HG03159 (cell line): ENCODE data around the gene DKKL1.

ENCODE experiments used
- ATAC-seq: cut with Tn5 transposase; IDR thresholded peaks from one replicate; pipeline ENCODE4 v1.9.1; 2021; ENCODE audit warnings: mild to moderate bottlenecking, moderate library complexity; ENCODE audit not compliant: unreplicated experiment

Gene DKKL1

GRCh38 chr19:49391581-49392399 is 28.1 kb downstream of the DKKL1 start:
- ATAC-seq = no peak

GRCh38 chr19:49393881-49394280 is 30.2 kb downstream of the DKKL1 start:
- ATAC-seq = no peak

GRCh38 chr19:49395581-49396407 is 32.1 kb downstream of the DKKL1 start:
- ATAC-seq = no peak

GRCh38 chr19:49396738-49397505 is 33.2 kb downstream of the DKKL1 start:
- ATAC-seq = no peak

GRCh38 chr19:49398001-49398615 is 34.4 kb downstream of the DKKL1 start:
- no peak for ATAC-seq

- ATAC-seq = no peak
Observed at GRCh38 chr19:49398931-49399330, 35.3 kb downstream of the DKKL1 start.

- ATAC-seq = no peak
Observed at GRCh38 chr19:49400029-49400428, 36.4 kb downstream of the DKKL1 start.

- no peak for ATAC-seq
Observed at GRCh38 chr19:49403404-49404187, 39.9 kb downstream of the DKKL1 start.

- ATAC-seq = no peak
Observed at GRCh38 chr19:49407079-49407478, 43.4 kb downstream of the DKKL1 start.

- no peak for ATAC-seq
Observed at GRCh38 chr19:49407482-49408015, 43.9 kb downstream of the DKKL1 start.

GRCh38 chr19:49408816-49409440 is 45.3 kb downstream of the DKKL1 start:
- ATAC-seq = no peak

GRCh38 chr19:49409441-49410029 is 45.9 kb downstream of the DKKL1 start:
- ATAC-seq = no peak

- ATAC-seq = no peak
Observed at GRCh38 chr19:49411681-49412326, 48.1 kb downstream of the DKKL1 start.

GRCh38 chr19:49413348-49413747 is 49.7 kb downstream of the DKKL1 start:
- no peak for ATAC-seq

GRCh38 chr19:49414256-49414655 is 50.6 kb downstream of the DKKL1 start:
- no peak for ATAC-seq

GRCh38 chr19:49415102-49415809 is 51.6 kb downstream of the DKKL1 start:
- ATAC-seq = no peak

- ATAC-seq = no peak
Observed at GRCh38 chr19:49415810-49416200, 52.1 kb downstream of the DKKL1 start.

GRCh38 chr19:49417088-49417487 is 53.4 kb downstream of the DKKL1 start:
- ATAC-seq = no peak
